Sigmoid colon (tissue), 7 donors: Measurements from ENCODE around the gene RASGRF2. TPM values are rescaled to one million over a fixed set of nuclear protein-coding genes. Genes with fewer than 3 reads are reported as not detected.

ENCODE experiments used
- DNase-seq: peaks from one replicate; pipeline ENCODE4 v3.0.0-alpha.2; 2019
- H3K27ac ChIP-seq, 4 donors: fragments of 200-600 bp; sonication (generic); one replicate each; pipeline ENCODE4 v1.5.1; 2016 to 2019; ENCODE audit warnings: mild to moderate bottlenecking in 1 of 4
- H3K27me3 ChIP-seq, 3 donors: fragments of 200-600 bp; sonication (generic); one replicate each; pipeline ENCODE4 v1.5.1; 2019; ENCODE audit warnings: mild to moderate bottlenecking in 1 of 3
- H3K36me3 ChIP-seq, 4 donors: fragments of 200-600 bp; sonication (generic); one replicate each; pipeline ENCODE4 v1.5.1; 2016 to 2019
- H3K4me1 ChIP-seq, 4 donors: fragments of 200-600 bp; sonication (generic); one replicate each; pipeline ENCODE4 v1.5.1; 2017 to 2019
- H3K4me3 ChIP-seq, 4 donors: fragments of 200-600 bp; sonication (generic); one replicate each; pipeline ENCODE4 v1.5.1; 2017 to 2019; ENCODE audit warnings: mild to moderate bottlenecking in 2 of 4, moderate library complexity in 1 of 4
- H3K9me3 ChIP-seq, 4 donors: fragments of 200-600 bp in 3 of 4; sonication (generic) in 3 of 4; one replicate each; pipeline versions ENCODE4 v1.5.1 to v1.6.1; 2013 to 2019
- CTCF ChIP-seq, 4 experiments: fragments of 450-650 bp in 3 of 4; fragments of 200-600 bp in 1 of 4; IDR thresholded peaks; one replicate each; pipeline ENCODE4 v1.5.1; 2016 to 2019; ENCODE audit warnings: antibody characterized with exemption in 4 of 4, mild to moderate bottlenecking in 3 of 4, moderate library complexity in 2 of 4
- EP300 ChIP-seq, 4 donors: sonication (generic); formaldehyde crosslinking; IDR thresholded peaks; one replicate each; pipeline ENCODE4 v1.6.1; 2017; ENCODE audit warnings: antibody characterized with exemption in 4 of 4
- POLR2A ChIP-seq, 2 donors: fragments of 450-650 bp; IDR thresholded peaks; one replicate each; pipeline ENCODE4 v1.6.1; 2016; ENCODE audit warnings: antibody characterized with exemption in 2 of 2, mild to moderate bottlenecking in 2 of 2, moderate library complexity in 2 of 2
- POLR2AphosphoS5 ChIP-seq, 4 donors: sonication (generic); formaldehyde crosslinking; IDR thresholded peaks; one replicate each; pipeline ENCODE4 v1.6.1; 2017; ENCODE audit warnings: antibody characterized with exemption in 4 of 4
- WGBS, 2 donors: extraction: QIAGEN DNeasy Blood & Tissue Kit; methylation state at CpG; one replicate each; pipeline ENCODE4 v1.1.7; 2013; 5-methylcytosine and 5-hydroxymethylcytosine counted together
- intact Hi-C: fragments of 100-400 bp; cut with DNase I; formaldehyde crosslinking; loops from one replicate; pipeline ENCODE4 v1.15.1; 2023
- polyA plus RNA-seq, 3 donors: library from polyadenylated mRNA; stranded (reverse); fragments of 200-250 nt; gene quantifications; one replicate each; pipeline ENCODE4 v1.2.3, GENCODE V29; 2013
- total RNA-seq, 4 donors: library from RNA; depleted of rRNA; stranded (reverse); fragments of >200 nt; gene quantifications; one replicate each; pipeline ENCODE4 v1.1.0, GENCODE V29; 2016
- donor health status: healthy with polysubstance abuse.
- donor health status: Bipolar disorder and iron deficiency.
- donor health status: healthy.

RASGRF2 gene
- total and polyA plus RNA-seq, 7 donors = under 0.01 to 9.5 (median 6.8) TPM

GRCh38 chr5:80955082-80955590 is 5.0 kb upstream of the RASGRF2 start:
- no peak overlapping the region for H3K4me3 ChIP-seq
- peaks cover 0 to 5% (median 2%) of the 10 kb centered on the region in 4 donors for H3K4me1 ChIP-seq
- no peak for DNase-seq
- peaks cover 0 to 19% (median 6%) of the 10 kb centered on the region in 3 donors for H3K27me3 ChIP-seq
- no peaks in the 10 kb centered on the region for H3K9me3 ChIP-seq
- no peaks in the 10 kb centered on the region for H3K36me3 ChIP-seq
- intact Hi-C loops = no loop called here
- no peak overlapping the region for H3K27ac ChIP-seq
- no peak for TF ChIP-seq POLR2AphosphoS5 (IDR thresholded peaks at IDR 0.05)
- no peak for TF ChIP-seq POLR2A (IDR thresholded peaks at IDR 0.05)
- TF ChIP-seq CTCF (IDR thresholded peaks at IDR 0.05) = no peak
- TF ChIP-seq EP300 (IDR thresholded peaks at IDR 0.05) = no peak
- WGBS, 2 donors = 89 to 91% methylated on average over 2 of the region's 2 CpGs

GRCh38 chr5:80956272-80956671 is 3.9 kb upstream of the RASGRF2 start:
- Histone ChIP-seq H3K4me1 (peaks cover 0 to 13% (median 8%) of the 10 kb centered on the region in 4 donors), H3K9me3 (no peaks in the 10 kb centered on the region), H3K4me3 (no peak overlapping the region), H3K36me3 (no peaks in the 10 kb centered on the region), H3K27me3 (peaks cover 0 to 31% (median 16%) of the 10 kb centered on the region in 3 donors), H3K27ac (no peak overlapping the region)
- no peak for DNase-seq
- intact Hi-C loops = no loop called here
- 84 to 92% methylated on average over 7 of the region's 7 CpGs for WGBS, 2 donors
- TF ChIP-seq POLR2AphosphoS5 (IDR thresholded peaks at IDR 0.05) (no peak), POLR2A (IDR thresholded peaks at IDR 0.05) (no peak), EP300 (IDR thresholded peaks at IDR 0.05) (no peak), CTCF (IDR thresholded peaks at IDR 0.05) (no peak)

GRCh38 chr5:80957031-80957761 is 3.0 kb upstream of the RASGRF2 start:
- WGBS, 2 donors = 56 to 71% methylated on average over 6 of the region's 6 CpGs
- TF ChIP-seq POLR2AphosphoS5 (IDR thresholded peaks at IDR 0.05) (no peak), POLR2A (IDR thresholded peaks at IDR 0.05) (no peak), CTCF (IDR thresholded peaks at IDR 0.05) (no peak), EP300 (IDR thresholded peaks at IDR 0.05) (no peak)
- Histone ChIP-seq H3K9me3 (no peaks in the 10 kb centered on the region), H3K27me3 (peaks cover 0 to 39% (median 16%) of the 10 kb centered on the region in 3 donors), H3K27ac (no peak overlapping the region), H3K4me1 (peaks cover 0 to 13% (median 8%) of the 10 kb centered on the region in 4 donors), H3K36me3 (no peaks in the 10 kb centered on the region), H3K4me3 (no peak overlapping the region)
- intact Hi-C loops = no loop called here
- no peak for DNase-seq

- Histone ChIP-seq H3K4me1 (peaks cover 0 to 13% (median 8%) of the 10 kb centered on the region in 4 donors), H3K4me3 (no peak overlapping the region), H3K27ac (no peak overlapping the region), H3K27me3 (peaks cover 0 to 39% (median 16%) of the 10 kb centered on the region in 3 donors), H3K9me3 (no peaks in the 10 kb centered on the region), H3K36me3 (no peaks in the 10 kb centered on the region)
- TF ChIP-seq CTCF (IDR thresholded peaks at IDR 0.05) (no peak), POLR2AphosphoS5 (IDR thresholded peaks at IDR 0.05) (no peak)
- intact Hi-C loops = no loop called here
- WGBS, 2 donors = 61 to 76% methylated on average over 4 of the region's 4 CpGs
- DNase-seq = no peak
These were observed 1.5 kb upstream of the RASGRF2 start for GRCh38 chr5:80958616-80959015.
